Breast epithelium (tissue), 4 donors: ENCODE data around the gene DCDC1. TPM values are rescaled to one million over a fixed set of nuclear protein-coding genes. Genes with fewer than 3 reads are reported as not detected.
A peak's percentile ranks its signal among the peaks of the same experiment; 100 is the strongest.

Source experiments
- DNase-seq, 2 donors: peaks; one replicate each; pipeline ENCODE4 v3.0.0-alpha.2; 2019; ENCODE audit warnings: low spot score in 2 of 2
- H3K27ac ChIP-seq, 2 donors: fragments of 200-600 bp; sonication (generic) in 1 of 2; one replicate each; pipeline ENCODE4 v1.5.1; 2016 to 2019; ENCODE audit warnings: mild to moderate bottlenecking in 1 of 2
- H3K27me3 ChIP-seq, 2 donors: fragments of 200-600 bp; sonication (generic) in 1 of 2; one replicate each; pipeline versions ENCODE4 v1.5.1 to v1.6.0; 2017 to 2019; ENCODE audit warnings: control low read depth in 1 of 2, mild to moderate bottlenecking in 1 of 2
- H3K36me3 ChIP-seq: fragments of 200-600 bp; one replicate; pipeline ENCODE4 v1.5.1; 2019
- H3K4me1 ChIP-seq, 2 donors: fragments of 200-600 bp; sonication (generic); one replicate each; pipeline ENCODE4 v1.5.1; 2016 to 2019; ENCODE audit warnings: control low read depth in 1 of 2
- H3K4me3 ChIP-seq, 3 donors: fragments of 200-600 bp; sonication (generic); 1 replicate in 2 of 3; 2 replicates in 1 of 3; pipeline ENCODE4 v1.5.1; 2016 to 2019; ENCODE audit warnings: mild to moderate bottlenecking in 3 of 3, moderate library complexity in 2 of 3
- H3K9me3 ChIP-seq, 2 donors: fragments of 200-600 bp; sonication (generic) in 1 of 2; one replicate each; pipeline ENCODE4 v1.5.1; 2016 to 2019; ENCODE audit warnings: control low read depth in 1 of 2
- CTCF ChIP-seq, 3 donors: fragments of 450-650 bp; IDR thresholded peaks; one replicate each; pipeline ENCODE4 v1.5.1; 2016 to 2017; ENCODE audit warnings: antibody characterized with exemption in 3 of 3, mild to moderate bottlenecking in 3 of 3, moderate library complexity in 3 of 3
- POLR2A ChIP-seq: fragments of 450-650 bp; IDR thresholded peaks from one replicate; pipeline ENCODE4 v1.6.1; 2016; ENCODE audit warnings: antibody characterized with exemption, mild to moderate bottlenecking, moderate library complexity
- POLR2AphosphoS5 ChIP-seq, 3 donors: sonication (generic); formaldehyde crosslinking; IDR thresholded peaks; one replicate each; pipeline ENCODE4 v1.6.1; 2017; ENCODE audit warnings: antibody characterized with exemption in 3 of 3
- intact Hi-C: fragments of 100-400 bp; cut with DNase I; formaldehyde crosslinking; loops from one replicate; pipeline ENCODE4 v1.15.1; 2023; ENCODE audit warnings: low total_unique reads
- total RNA-seq, 3 donors: library from RNA; depleted of rRNA; stranded (reverse); fragments of >200 nt; gene quantifications; one replicate each; pipeline ENCODE4 v1.1.0, GENCODE V29; 2016

DCDC1 gene
- total RNA-seq, 3 donors from 2014 or later = 0.32 to 5.6 (median 3.8) TPM

DNA sequence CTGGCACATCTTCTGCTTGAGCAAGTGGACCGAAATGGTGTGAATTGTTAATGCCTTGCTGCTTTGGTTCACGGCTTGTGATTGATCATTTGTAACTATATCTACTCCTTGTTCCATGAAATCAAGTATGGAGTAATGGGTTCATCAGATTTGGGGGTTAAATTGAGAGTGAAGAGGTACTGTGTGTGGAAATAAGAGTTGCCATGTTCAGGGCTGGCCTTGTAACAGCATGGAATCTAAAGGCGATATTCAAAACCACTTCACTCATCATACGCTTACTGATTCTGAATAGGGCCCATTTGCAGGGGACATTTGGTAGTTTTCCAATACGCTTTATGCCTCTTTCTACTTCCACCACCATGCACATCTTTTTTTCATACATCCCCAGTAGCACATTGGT, 122.2 kb downstream of the DCDC1 start:
- TF ChIP-seq POLR2A (no peak), POLR2AphosphoS5 (IDR thresholded peaks at IDR 0.05) (no peak), CTCF (IDR thresholded peaks at IDR 0.05) (no peak)
- intact Hi-C loops = no loop called here
- H3K4me3 ChIP-seq = no peak overlapping the region
- H3K27ac ChIP-seq = no peak overlapping the region
- no peaks in the 10 kb centered on the region for H3K27me3 ChIP-seq
- H3K9me3 ChIP-seq = no peaks in the 10 kb centered on the region
- no peaks in the 10 kb centered on the region for H3K4me1 ChIP-seq
- no peaks in the 10 kb centered on the region for H3K36me3 ChIP-seq
- DNase-seq = no peak

GRCh38 chr11:31246451-31247165, 122.9 kb downstream of the DCDC1 start:
- DNase-seq = no peak
- Histone ChIP-seq H3K9me3 (no peaks in the 10 kb centered on the region), H3K4me3 (no peak overlapping the region), H3K27ac (no peak overlapping the region), H3K27me3 (no peaks in the 10 kb centered on the region), H3K4me1 (no peaks in the 10 kb centered on the region), H3K36me3 (no peaks in the 10 kb centered on the region)
- intact Hi-C loops = no loop called here
- TF ChIP-seq POLR2A (no peak), CTCF (IDR thresholded peaks at IDR 0.05) (no peak), POLR2AphosphoS5 (IDR thresholded peaks at IDR 0.05) (no peak)

- no peaks in the 10 kb centered on the region for H3K4me1 ChIP-seq
- no peak overlapping the region for H3K27ac ChIP-seq
- DNase-seq = no peak
- no peaks in the 10 kb centered on the region for H3K36me3 ChIP-seq
- no peak overlapping the region for H3K4me3 ChIP-seq
- no peaks in the 10 kb centered on the region for H3K27me3 ChIP-seq
- TF ChIP-seq POLR2AphosphoS5 (IDR thresholded peaks at IDR 0.05) (no peak), CTCF (IDR thresholded peaks at IDR 0.05) (no peak), POLR2A (no peak)
- no peaks in the 10 kb centered on the region for H3K9me3 ChIP-seq
- intact Hi-C loops = no loop called here
Observed at GRCh38 chr11:31243706-31244105, 125.8 kb downstream of the DCDC1 start.

GRCh38 chr11:31240340-31240904, 129.1 kb downstream of the DCDC1 start:
- H3K27ac ChIP-seq = no peak overlapping the region
- no peaks in the 10 kb centered on the region for H3K4me1 ChIP-seq
- TF ChIP-seq POLR2A (no peak), POLR2AphosphoS5 (IDR thresholded peaks at IDR 0.05) (no peak), CTCF (IDR thresholded peaks at IDR 0.05) (peak in 1 of 3 donors; percentile 16)
- H3K27me3 ChIP-seq = no peaks in the 10 kb centered on the region
- no peak overlapping the region for H3K4me3 ChIP-seq
- DNase-seq = no peak
- intact Hi-C loops = no loop called here
- H3K36me3 ChIP-seq = no peaks in the 10 kb centered on the region
- no peaks in the 10 kb centered on the region for H3K9me3 ChIP-seq
